Fibroblast of skin of scalp (primary cell): ENCODE measurements around the gene COL23A1.

Experiments
- DNase-seq: peaks from one replicate; pipeline ENCODE4 v3.0.0-alpha.2; 2013

COL23A1 gene

GRCh38 chr5:178588769-178589168 lies 1.4 kb downstream of the COL23A1 start:
- no peak for DNase-seq

- no peak for DNase-seq
Measured at GRCh38 chr5:178587763-178588611, 2.2 kb downstream of the COL23A1 start.

- no peak for DNase-seq
Measured at GRCh38 chr5:178586396-178586795, 3.8 kb downstream of the COL23A1 start.

- DNase-seq = peak; percentile 44
Measured at GRCh38 chr5:178585421-178585820, 4.8 kb downstream of the COL23A1 start.

GRCh38 chr5:178583279-178583678 lies 6.9 kb downstream of the COL23A1 start:
- no peak for DNase-seq

- DNase-seq = no peak
Measured at GRCh38 chr5:178582291-178582690, 7.9 kb downstream of the COL23A1 start.

GRCh38 chr5:178581621-178582020 lies 8.6 kb downstream of the COL23A1 start:
- DNase-seq = no peak

GRCh38 chr5:178580271-178580955 lies 9.8 kb downstream of the COL23A1 start:
- DNase-seq = no peak

- no peak for DNase-seq
Measured at GRCh38 chr5:178577944-178578343, 12.2 kb downstream of the COL23A1 start.

GRCh38 chr5:178577376-178577839 lies 12.8 kb downstream of the COL23A1 start:
- DNase-seq = no peak

GRCh38 chr5:178576591-178577351 lies 13.4 kb downstream of the COL23A1 start:
- DNase-seq = no peak

- no peak for DNase-seq
Measured at GRCh38 chr5:178573216-178573615, 17.0 kb downstream of the COL23A1 start.

- no peak for DNase-seq
Measured at GRCh38 chr5:178572617-178573016, 17.6 kb downstream of the COL23A1 start.

- DNase-seq = no peak
Measured at GRCh38 chr5:178569485-178569884, 20.7 kb downstream of the COL23A1 start.

GRCh38 chr5:178564811-178565550 lies 25.2 kb downstream of the COL23A1 start:
- DNase-seq = peak; percentile 73

GRCh38 chr5:178564397-178564796 lies 25.8 kb downstream of the COL23A1 start:
- DNase-seq = no peak

GRCh38 chr5:178563621-178564020 lies 26.6 kb downstream of the COL23A1 start:
- no peak for DNase-seq

- no peak for DNase-seq
Measured at GRCh38 chr5:178561746-178562264, 28.4 kb downstream of the COL23A1 start.

- no peak for DNase-seq
Measured at GRCh38 chr5:178560911-178561310, 29.3 kb downstream of the COL23A1 start.

- no peak for DNase-seq
Measured at GRCh38 chr5:178557416-178557815, 32.8 kb downstream of the COL23A1 start.

- DNase-seq = no peak
Measured at GRCh38 chr5:178555771-178556211, 34.4 kb downstream of the COL23A1 start.

- DNase-seq = no peak
Measured at GRCh38 chr5:178555005-178555404, 35.2 kb downstream of the COL23A1 start.
